Activated T-helper 2 cell treated with anti-CD3 and anti-CD28 coated beads, Interferon-gamma antibody, Interleukin-2, Interleukin-4, amounts not matched to agents 10 μg/mL and 5 μg/mL and 100 μg/mL, durations not matched to agents 14 hours and 24 hours and 36 hours (primary cell): ENCODE data around the gene CITED1. TPM values are rescaled to one million over a fixed set of nuclear protein-coding genes. Genes with fewer than 3 reads are reported as not detected.

Source experiments
- DNase-seq: peaks from one replicate; pipeline ENCODE4 v3.0.0; 2021; ENCODE audit warnings: low spot score
- H3K27ac Mint-ChIP-seq: one replicate; pipeline ENCODE4 v1.8.0; 2021; ENCODE audit warnings: mixed read lengths
- H3K27me3 Mint-ChIP-seq: one replicate; pipeline ENCODE4 v1.8.0; 2021; ENCODE audit warnings: low read depth, mixed read lengths
- H3K36me3 Mint-ChIP-seq: one replicate; pipeline ENCODE4 v1.8.0; 2021; ENCODE audit warnings: low read depth, mixed read lengths
- H3K4me1 Mint-ChIP-seq: one replicate; pipeline ENCODE4 v1.8.0; 2021; ENCODE audit warnings: low read depth, mixed read lengths
- H3K4me3 Mint-ChIP-seq: one replicate; pipeline ENCODE4 v1.8.0; 2021; ENCODE audit warnings: low read depth, mild to moderate bottlenecking, moderate library complexity, mixed read lengths
- H3K9me3 Mint-ChIP-seq: one replicate; pipeline ENCODE4 v1.8.0; 2021; ENCODE audit warnings: mixed read lengths
- intact Hi-C: fragments of 100-400 bp; cut with micrococcal nuclease; formaldehyde crosslinking; loops from one replicate; pipeline ENCODE4 v1.15.1; 2023
- total RNA-seq: library from RNA; stranded (reverse); gene quantifications from 2 replicates; pipeline ENCODE4 v1.2.3, GENCODE V29; 2022

CITED1 gene
- total RNA-seq, 1 donor from 2014 or later, result not detected

GRCh38 chrX:72273718-72274117, 32.0 kb downstream of the CITED1 start:
- Mint-ChIP-seq H3K27ac (peak overlapping the region; percentile 75), H3K4me1 (peaks cover 40% of the 10 kb centered on the region), H3K9me3 (no peaks in the 10 kb centered on the region), H3K36me3 (peaks cover 68% of the 10 kb centered on the region), H3K27me3 (peaks cover 1% of the 10 kb centered on the region), H3K4me3 (peak overlapping the region; percentile 84)
- DNase-seq, result no peak
- intact Hi-C loops, result loop anchor here (5.0 kb wide), 1 partner anchor 34 kb away; the partner anchor contains the start of gene CITED1

GRCh38 chrX:72272868-72273267, 32.8 kb downstream of the CITED1 start:
- Mint-ChIP-seq H3K27me3 (no peaks in the 10 kb centered on the region), H3K36me3 (peaks cover 73% of the 10 kb centered on the region), H3K27ac (peak overlapping the region; percentile 70), H3K9me3 (no peaks in the 10 kb centered on the region), H3K4me3 (peak overlapping the region; percentile 21), H3K4me1 (peaks cover 39% of the 10 kb centered on the region)
- intact Hi-C loops, result loop anchor here (5.0 kb wide), 1 partner anchor 34 kb away; the partner anchor contains the start of gene CITED1
- no peak for DNase-seq

- no peaks in the 10 kb centered on the region for H3K27me3 Mint-ChIP-seq
- peaks cover 38% of the 10 kb centered on the region for H3K4me1 Mint-ChIP-seq
- peak overlapping the region; percentile 11 for H3K4me3 Mint-ChIP-seq
- intact Hi-C loops, result loop anchor here (5.0 kb wide), 1 partner anchor 35 kb away; the partner anchor contains the start of gene CITED1
- H3K9me3 Mint-ChIP-seq, result no peaks in the 10 kb centered on the region
- H3K27ac Mint-ChIP-seq, result peak overlapping the region; percentile 48
- H3K36me3 Mint-ChIP-seq, result peaks cover 73% of the 10 kb centered on the region
- no peak for DNase-seq
These were observed 33.9 kb downstream of the CITED1 start for GRCh38 chrX:72271812-72272211.

GRCh38 chrX:72271091-72271788, 34.5 kb downstream of the CITED1 start:
- intact Hi-C loops, result loop anchor here (5.0 kb wide), 1 partner anchor 36 kb away; the partner anchor contains the start of gene CITED1
- no peaks in the 10 kb centered on the region for H3K27me3 Mint-ChIP-seq
- peak overlapping the region; percentile 11 for H3K4me3 Mint-ChIP-seq
- H3K27ac Mint-ChIP-seq, result no peak overlapping the region
- DNase-seq, result no peak
- H3K4me1 Mint-ChIP-seq, result peaks cover 38% of the 10 kb centered on the region
- H3K9me3 Mint-ChIP-seq, result no peaks in the 10 kb centered on the region
- peaks cover 73% of the 10 kb centered on the region for H3K36me3 Mint-ChIP-seq

GRCh38 chrX:72270316-72270866, 35.3 kb downstream of the CITED1 start:
- peak overlapping the region; percentile 94 for H3K27ac Mint-ChIP-seq
- no peak overlapping the region for H3K4me3 Mint-ChIP-seq
- peaks cover 64% of the 10 kb centered on the region for H3K36me3 Mint-ChIP-seq
- H3K4me1 Mint-ChIP-seq, result peaks cover 34% of the 10 kb centered on the region
- intact Hi-C loops, result loop anchor here (5.0 kb wide), 1 partner anchor 37 kb away; the partner anchor contains the start of gene CITED1
- no peaks in the 10 kb centered on the region for H3K27me3 Mint-ChIP-seq
- no peaks in the 10 kb centered on the region for H3K9me3 Mint-ChIP-seq
- no peak for DNase-seq

- Mint-ChIP-seq H3K4me3 (peak overlapping the region; percentile 33), H3K36me3 (peaks cover 58% of the 10 kb centered on the region), H3K27me3 (no peaks in the 10 kb centered on the region), H3K9me3 (no peaks in the 10 kb centered on the region), H3K4me1 (peaks cover 31% of the 10 kb centered on the region), H3K27ac (peak overlapping the region; percentile 94)
- intact Hi-C loops, result loop anchor here (5.0 kb wide), 1 partner anchor 38 kb away; the partner anchor contains the start of gene CITED1
- peak; percentile 13 for DNase-seq
These were observed 36.0 kb downstream of the CITED1 start for GRCh38 chrX:72269671-72270251.

- Mint-ChIP-seq H3K27ac (peak overlapping the region; percentile 22), H3K4me1 (peaks cover 21% of the 10 kb centered on the region), H3K36me3 (peaks cover 48% of the 10 kb centered on the region), H3K27me3 (no peaks in the 10 kb centered on the region), H3K9me3 (no peaks in the 10 kb centered on the region), H3K4me3 (no peak overlapping the region)
- no peak for DNase-seq
- intact Hi-C loops, result no loop called here
These were observed 36.9 kb downstream of the CITED1 start for GRCh38 chrX:72268597-72269365.

GRCh38 chrX:72265263-72265662, 40.5 kb downstream of the CITED1 start:
- intact Hi-C loops, result no loop called here
- no peaks in the 10 kb centered on the region for H3K27me3 Mint-ChIP-seq

GRCh38 chrX:72262077-72262476, 43.6 kb downstream of the CITED1 start:
- H3K27ac Mint-ChIP-seq, result no peak overlapping the region
- H3K27me3 Mint-ChIP-seq, result peaks cover 4% of the 10 kb centered on the region
- no peaks in the 10 kb centered on the region for H3K36me3 Mint-ChIP-seq
- no peaks in the 10 kb centered on the region for H3K4me1 Mint-ChIP-seq
- DNase-seq, result no peak
- H3K4me3 Mint-ChIP-seq, result no peak overlapping the region
- H3K9me3 Mint-ChIP-seq, result no peaks in the 10 kb centered on the region
- intact Hi-C loops, result no loop called here

More at GRCh38 chrX:72265263-72265662, 40.5 kb downstream of the CITED1 start:
- peaks cover 3% of the 10 kb centered on the region for H3K4me1 Mint-ChIP-seq
- no peak overlapping the region for H3K27ac Mint-ChIP-seq
- no peaks in the 10 kb centered on the region for H3K9me3 Mint-ChIP-seq
- no peak for DNase-seq
- no peak overlapping the region for H3K4me3 Mint-ChIP-seq
- H3K36me3 Mint-ChIP-seq, result peaks cover 21% of the 10 kb centered on the region

- Mint-ChIP-seq H3K36me3 (no peaks in the 10 kb centered on the region), H3K9me3 (no peaks in the 10 kb centered on the region), H3K4me3 (no peak overlapping the region), H3K4me1 (no peaks in the 10 kb centered on the region), H3K27ac (no peak overlapping the region), H3K27me3 (peaks cover 13% of the 10 kb centered on the region)
- DNase-seq, result no peak
- intact Hi-C loops, result no loop called here
These were observed 45.3 kb downstream of the CITED1 start for GRCh38 chrX:72260448-72260847.

- DNase-seq, result no peak
- intact Hi-C loops, result no loop called here
- no peaks in the 10 kb centered on the region for H3K4me1 Mint-ChIP-seq
- peaks cover 25% of the 10 kb centered on the region for H3K27me3 Mint-ChIP-seq
- no peaks in the 10 kb centered on the region for H3K9me3 Mint-ChIP-seq
- no peaks in the 10 kb centered on the region for H3K36me3 Mint-ChIP-seq
- H3K4me3 Mint-ChIP-seq, result no peak overlapping the region
- no peak overlapping the region for H3K27ac Mint-ChIP-seq
These were observed 47.5 kb downstream of the CITED1 start for GRCh38 chrX:72258174-72258573.

GRCh38 chrX:72255864-72256263, 49.9 kb downstream of the CITED1 start:
- no peaks in the 10 kb centered on the region for H3K9me3 Mint-ChIP-seq
- no peak overlapping the region for H3K27ac Mint-ChIP-seq
- H3K36me3 Mint-ChIP-seq, result no peaks in the 10 kb centered on the region
- no peak for DNase-seq
- H3K27me3 Mint-ChIP-seq, result peaks cover 28% of the 10 kb centered on the region
- H3K4me3 Mint-ChIP-seq, result no peak overlapping the region
- intact Hi-C loops, result no loop called here
- no peaks in the 10 kb centered on the region for H3K4me1 Mint-ChIP-seq
